Muscle layer of colon (tissue), 2 donors: ENCODE measurements around the gene LBHD1.
"Not testable (repeated sequence)": the region's sequence is repeated elsewhere in the genome, so short reads cannot be mapped to it uniquely, and the experiment has no call there.

Experiments used
- H3K27ac ChIP-seq: one replicate; pipeline ENCODE4 v1.7.0; 2013; ENCODE audit warnings: low read depth, mild to moderate bottlenecking, low read length, moderate library complexity
- H3K27me3 ChIP-seq, 2 donors: one replicate each; pipeline ENCODE4 v1.7.0; 2013; ENCODE audit warnings: low read length in 2 of 2, mild to moderate bottlenecking in 2 of 2; ENCODE audit not compliant: insufficient read depth in 2 of 2, control insufficient read depth in 1 of 2
- H3K36me3 ChIP-seq: one replicate; pipeline ENCODE4 v1.7.0; 2013; ENCODE audit warnings: mild to moderate bottlenecking, low read length; ENCODE audit not compliant: insufficient read depth
- H3K4me1 ChIP-seq: one replicate; pipeline ENCODE4 v1.7.0; 2013; ENCODE audit warnings: mild to moderate bottlenecking, low read length; ENCODE audit not compliant: insufficient read depth
- H3K4me3 ChIP-seq, 2 donors: one replicate each; pipeline ENCODE4 v1.7.0; 2013; ENCODE audit warnings: low read length in 2 of 2, low read depth in 1 of 2, mild to moderate bottlenecking in 1 of 2, moderate library complexity in 1 of 2
- H3K9ac ChIP-seq: one replicate; pipeline ENCODE4 v1.7.0; 2013; ENCODE audit warnings: low read length
- H3K9me3 ChIP-seq: one replicate; pipeline ENCODE4 v1.7.0; 2013; ENCODE audit warnings: mild to moderate bottlenecking, low read length
- donor health status: abdominal sarcoma.
- donor health status: Adenocarcinoma of cecum.

Gene LBHD1

GRCh38 chr11:62644220-62644619 lies 27.8 kb downstream of the LBHD1 start:
- Histone ChIP-seq H3K4me3 (no peak overlapping the region), H3K27ac (no peak overlapping the region), H3K36me3 (peaks cover 34% of the 10 kb centered on the region), H3K9ac (no peak overlapping the region), H3K27me3 (no peaks in the 10 kb centered on the region), H3K4me1 (peaks cover 18% of the 10 kb centered on the region), H3K9me3 (no peaks in the 10 kb centered on the region)

GRCh38 chr11:62632492-62632891 lies 39.6 kb downstream of the LBHD1 start:
- Histone ChIP-seq H3K4me1 (peaks cover 8% of the 10 kb centered on the region), H3K36me3 (peaks cover 69% of the 10 kb centered on the region), H3K27me3 (no peaks in the 10 kb centered on the region), H3K9me3 (no peaks in the 10 kb centered on the region), H3K27ac (no peak overlapping the region), H3K9ac (no peak overlapping the region), H3K4me3 (no peak overlapping the region)

GRCh38 chr11:62627713-62628112 lies 44.4 kb downstream of the LBHD1 start:
- Histone ChIP-seq H3K27me3 (no peaks in the 10 kb centered on the region), H3K9me3 (no peaks in the 10 kb centered on the region), H3K36me3 (peaks cover 72% of the 10 kb centered on the region), H3K9ac (no peak overlapping the region), H3K27ac (no peak overlapping the region), H3K4me1 (peaks cover 7% of the 10 kb centered on the region), H3K4me3 (no peak overlapping the region)

- peak overlapping the region; percentile 13 for H3K9ac ChIP-seq
Measured at GRCh38 chr11:62622476-62623089, 49.5 kb downstream of the LBHD1 start.

GRCh38 chr11:62621567-62622470 lies 50.2 kb downstream of the LBHD1 start, which contains the start of gene B3GAT3:
B3GAT3 (minus strand) TSS chr11:62621986; CDS start chr11:62621947, 39 bp downstream.
- Histone ChIP-seq H3K27me3 (no peaks in the 10 kb centered on the region), H3K36me3 (peaks cover 21% of the 10 kb centered on the region), H3K4me3 (peak within 1 kb of the TSS; percentile 73 to 76), H3K27ac (peak within 1 kb of the TSS; percentile 88), H3K9me3 (no peaks in the 10 kb centered on the region), H3K9ac (peak within 1 kb of the TSS; percentile 17), H3K4me1 (peaks cover 16% of the 10 kb centered on the region)

More at GRCh38 chr11:62622476-62623089, 49.5 kb downstream of the LBHD1 start:
- H3K27ac ChIP-seq = peak overlapping the region; percentile 88
- H3K9me3 ChIP-seq = no peaks in the 10 kb centered on the region
- H3K36me3 ChIP-seq = peaks cover 27% of the 10 kb centered on the region
- H3K4me1 ChIP-seq = peaks cover 16% of the 10 kb centered on the region
- no peaks in the 10 kb centered on the region for H3K27me3 ChIP-seq
- peak overlapping the region in 1 of 2 donors; percentile 73 for H3K4me3 ChIP-seq

GRCh38 chr11:62621027-62621566 lies 51.0 kb downstream of the LBHD1 start:
- Histone ChIP-seq H3K27me3 (no peaks in the 10 kb centered on the region), H3K27ac (peak overlapping the region; percentile 88)

GRCh38 chr11:62616957-62617356 lies 55.1 kb downstream of the LBHD1 start:
- Histone ChIP-seq H3K4me1 (peaks cover 20% of the 10 kb centered on the region), H3K36me3 (peaks cover 16% of the 10 kb centered on the region)
- not testable (repeated sequence) for H3K4me3 ChIP-seq, H3K9ac ChIP-seq, H3K27ac ChIP-seq, H3K27me3 ChIP-seq, H3K9me3 ChIP-seq

More at GRCh38 chr11:62621027-62621566, 51.0 kb downstream of the LBHD1 start:
- H3K9me3 ChIP-seq = no peaks in the 10 kb centered on the region
- H3K9ac ChIP-seq = peak overlapping the region; percentile 17
- H3K4me1 ChIP-seq = peaks cover 16% of the 10 kb centered on the region
- H3K36me3 ChIP-seq = peaks cover 21% of the 10 kb centered on the region
- H3K4me3 ChIP-seq = peak overlapping the region; percentile 73 to 76

- no peaks in the 10 kb centered on the region for H3K27me3 ChIP-seq
- no peak overlapping the region for H3K9ac ChIP-seq
- no peak overlapping the region for H3K4me3 ChIP-seq
- H3K9me3 ChIP-seq = no peaks in the 10 kb centered on the region
- H3K36me3 ChIP-seq = peaks cover 16% of the 10 kb centered on the region
- H3K27ac ChIP-seq = no peak overlapping the region
- peaks cover 25% of the 10 kb centered on the region for H3K4me1 ChIP-seq
Measured at GRCh38 chr11:62615521-62615920, 56.5 kb downstream of the LBHD1 start.

GRCh38 chr11:62614275-62614674 lies 57.8 kb downstream of the LBHD1 start:
- Histone ChIP-seq H3K4me3 (no peak overlapping the region), H3K9ac (no peak overlapping the region), H3K27ac (no peak overlapping the region), H3K27me3 (no peaks in the 10 kb centered on the region), H3K36me3 (peaks cover 16% of the 10 kb centered on the region), H3K9me3 (no peaks in the 10 kb centered on the region), H3K4me1 (peaks cover 20% of the 10 kb centered on the region)

- Histone ChIP-seq H3K4me1 (peaks cover 20% of the 10 kb centered on the region), H3K4me3 (peak overlapping the region; percentile 39 to 47), H3K36me3 (peaks cover 16% of the 10 kb centered on the region), H3K9me3 (no peaks in the 10 kb centered on the region), H3K27ac (peak overlapping the region; percentile 92), H3K9ac (no peak overlapping the region), H3K27me3 (no peaks in the 10 kb centered on the region)
Measured at GRCh38 chr11:62613291-62613778, 58.7 kb downstream of the LBHD1 start.
